NCI-H146 treated with DMSO at 0.1 percent for 48 hours (cell line): ENCODE data around the gene ASB5.
"Not testable (repeated sequence)": the region's sequence is repeated elsewhere in the genome, so short reads cannot be mapped to it uniquely, and the experiment has no call there.

ENCODE experiments used
- DNase-seq: peaks from one replicate; lab custom pipeline; 2025; ENCODE audit not compliant: unreplicated experiment; lab: John Stamatoyannopoulos, UW

Gene ASB5

GRCh38 chr4:176226736-176227135 is 42.3 kb downstream of the ASB5 start:
- DNase-seq: no peak

- DNase-seq: no peak
Observed at GRCh38 chr4:176223561-176223960, 45.5 kb downstream of the ASB5 start.

GRCh38 chr4:176222149-176222548 is 46.9 kb downstream of the ASB5 start:
- no peak for DNase-seq

- DNase-seq: no peak
Observed at GRCh38 chr4:176217510-176217909, 51.5 kb downstream of the ASB5 start.

GRCh38 chr4:176212351-176212750 is 56.7 kb downstream of the ASB5 start:
- not testable (repeated sequence) for DNase-seq

- no peak for DNase-seq
Observed at GRCh38 chr4:176210579-176211296, 58.3 kb downstream of the ASB5 start.

- no peak for DNase-seq
Observed at GRCh38 chr4:176210101-176210500, 58.9 kb downstream of the ASB5 start.

GRCh38 chr4:176209535-176209934 is 59.5 kb downstream of the ASB5 start:
- no peak for DNase-seq

GRCh38 chr4:176207839-176208238 is 61.2 kb downstream of the ASB5 start:
- DNase-seq: no peak

- no peak for DNase-seq
Observed at GRCh38 chr4:176205299-176205698, 63.7 kb downstream of the ASB5 start.

- DNase-seq: no peak
Observed at GRCh38 chr4:176198316-176198903, 70.6 kb downstream of the ASB5 start.

GRCh38 chr4:176195184-176195978 is 73.6 kb downstream of the ASB5 start, which contains the start of gene SPATA4:
Gene SPATA4 (minus strand): TSS chr4:176195585. CDS start chr4:176195562, 23 bp downstream.
- peak; percentile 70 for DNase-seq

GRCh38 chr4:176193938-176194337 is 75.1 kb downstream of the ASB5 start:
- DNase-seq: no peak

- DNase-seq: no peak
Observed at GRCh38 chr4:176193126-176193525, 75.9 kb downstream of the ASB5 start.

GRCh38 chr4:176191974-176192373 is 77.0 kb downstream of the ASB5 start:
- DNase-seq: no peak

- no peak for DNase-seq
Observed at GRCh38 chr4:176189891-176190795, 78.9 kb downstream of the ASB5 start.

GRCh38 chr4:176188654-176189053 is 80.4 kb downstream of the ASB5 start:
- no peak for DNase-seq

GRCh38 chr4:176187624-176188023 is 81.4 kb downstream of the ASB5 start:
- DNase-seq: no peak

- no peak for DNase-seq
Observed at GRCh38 chr4:176186671-176187395, 82.2 kb downstream of the ASB5 start.

GRCh38 chr4:176186067-176186466 is 83.0 kb downstream of the ASB5 start:
- no peak for DNase-seq
